Activated CD8-positive, alpha-beta memory T cell treated with anti-CD3 and anti-CD28 coated beads, Interleukin-2, amount 10 ng/mL, durations not matched to agents 7 days and 5 days (primary cell): Measurements from ENCODE around the gene RBM19. TPM values are rescaled to one million over a fixed set of nuclear protein-coding genes. Genes with fewer than 3 reads are reported as not detected.

ENCODE experiments used
- ATAC-seq: fragments of 150-1000 bp; cut with Tn5 transposase; one replicate; pipeline ENCODE4 v1.10.0; 2021; ENCODE audit warnings: moderate library complexity
- CTCF ChIA-PET: fragments of 350-600 bp; sonication (Branson Sonifier 250); formaldehyde crosslinking; loops from one replicate; lab custom pipeline; 2021; ENCODE audit warnings: antibody characterized with exemption; lab: Charles Lee
- DNase-seq: peaks from one replicate; pipeline ENCODE4 v3.0.0-alpha.2; 2020
- H3K27ac Mint-ChIP-seq: one replicate; pipeline ENCODE4 v1.8.0; 2021; ENCODE audit warnings: mild to moderate bottlenecking, mixed read lengths
- H3K27me3 Mint-ChIP-seq: one replicate; pipeline ENCODE4 v1.8.0; 2021; ENCODE audit warnings: mixed read lengths
- H3K36me3 Mint-ChIP-seq: one replicate; pipeline ENCODE4 v1.8.0; 2021; ENCODE audit warnings: mild to moderate bottlenecking, mixed read lengths
- H3K4me1 Mint-ChIP-seq: one replicate; pipeline ENCODE4 v1.8.0; 2021; ENCODE audit warnings: mixed read lengths
- H3K4me3 Mint-ChIP-seq: one replicate; pipeline ENCODE4 v1.8.0; 2021; ENCODE audit warnings: mild to moderate bottlenecking, moderate library complexity, mixed read lengths
- H3K9me3 Mint-ChIP-seq: one replicate; pipeline ENCODE4 v1.8.0; 2022; ENCODE audit warnings: low read depth, mixed read lengths
- total RNA-seq, 2 experiments: library from RNA; stranded (reverse); gene quantifications; one replicate each; pipeline ENCODE4 v1.2.3, GENCODE V29; 2021

Gene RBM19
- total RNA-seq, 2 experiments from 2014 or later = 39.8 to 55.7 TPM

- ATAC-seq = peak; percentile 62
- CTCF ChIA-PET = interaction anchor here (1.1 to 1.4 kb wide), 2 partner anchors 24 to 49 kb away, joined by 3 read pairs; no protein-coding TSS in a partner anchor
- Mint-ChIP-seq H3K36me3 (no peaks in the 10 kb centered on the region), H3K27ac (no peak overlapping the region), H3K27me3 (no peaks in the 10 kb centered on the region), H3K9me3 (no peaks in the 10 kb centered on the region), H3K4me3 (peak overlapping the region; percentile 10), H3K4me1 (peaks cover 24% of the 10 kb centered on the region)
- DNase-seq = peak; percentile 61
Measured at GRCh38 chr12:113862590-113863454, 103.3 kb downstream of the RBM19 start.

GRCh38 chr12:113861708-113862312 lies 104.3 kb downstream of the RBM19 start:
- H3K9me3 Mint-ChIP-seq = no peaks in the 10 kb centered on the region
- H3K36me3 Mint-ChIP-seq = no peaks in the 10 kb centered on the region
- no peak for DNase-seq
- no peak overlapping the region for H3K27ac Mint-ChIP-seq
- no peaks in the 10 kb centered on the region for H3K27me3 Mint-ChIP-seq
- H3K4me1 Mint-ChIP-seq = peaks cover 24% of the 10 kb centered on the region
- ATAC-seq = no peak
- CTCF ChIA-PET = interaction anchor here (1.1 to 1.4 kb wide), 2 partner anchors 23 to 50 kb away, joined by 3 read pairs; no protein-coding TSS in a partner anchor
- H3K4me3 Mint-ChIP-seq = no peak overlapping the region

GRCh38 chr12:113860950-113861349 lies 105.2 kb downstream of the RBM19 start:
- DNase-seq (no peak), ATAC-seq (no peak)
- Mint-ChIP-seq H3K9me3 (no peaks in the 10 kb centered on the region), H3K36me3 (no peaks in the 10 kb centered on the region), H3K4me1 (peaks cover 24% of the 10 kb centered on the region), H3K4me3 (no peak overlapping the region), H3K27me3 (no peaks in the 10 kb centered on the region), H3K27ac (no peak overlapping the region)
- CTCF ChIA-PET = no interaction called here

GRCh38 chr12:113860059-113860820 lies 105.9 kb downstream of the RBM19 start:
- CTCF ChIA-PET = no interaction called here
- Mint-ChIP-seq H3K4me3 (no peak overlapping the region), H3K36me3 (no peaks in the 10 kb centered on the region), H3K9me3 (no peaks in the 10 kb centered on the region), H3K4me1 (peaks cover 24% of the 10 kb centered on the region), H3K27me3 (no peaks in the 10 kb centered on the region), H3K27ac (no peak overlapping the region)
- ATAC-seq (no peak), DNase-seq (no peak)

- H3K27ac Mint-ChIP-seq = no peak overlapping the region
- peaks cover 24% of the 10 kb centered on the region for H3K4me1 Mint-ChIP-seq
- no peaks in the 10 kb centered on the region for H3K9me3 Mint-ChIP-seq
- CTCF ChIA-PET = no interaction called here
- no peaks in the 10 kb centered on the region for H3K36me3 Mint-ChIP-seq
- DNase-seq = no peak
- H3K4me3 Mint-ChIP-seq = no peak overlapping the region
- H3K27me3 Mint-ChIP-seq = no peaks in the 10 kb centered on the region
- ATAC-seq = no peak
Measured at GRCh38 chr12:113858841-113859386, 107.2 kb downstream of the RBM19 start.

- no peaks in the 10 kb centered on the region for H3K36me3 Mint-ChIP-seq
- DNase-seq = no peak
- H3K27me3 Mint-ChIP-seq = no peaks in the 10 kb centered on the region
- no peak for ATAC-seq
- CTCF ChIA-PET = no interaction called here
- H3K9me3 Mint-ChIP-seq = no peaks in the 10 kb centered on the region
- peaks cover 9% of the 10 kb centered on the region for H3K4me1 Mint-ChIP-seq
- H3K27ac Mint-ChIP-seq = no peak overlapping the region
- H3K4me3 Mint-ChIP-seq = no peak overlapping the region
Measured at GRCh38 chr12:113857371-113857770, 108.8 kb downstream of the RBM19 start.

GRCh38 chr12:113855998-113856397 lies 110.1 kb downstream of the RBM19 start:
- H3K4me1 Mint-ChIP-seq = no peaks in the 10 kb centered on the region

GRCh38 chr12:113854385-113855142 lies 111.6 kb downstream of the RBM19 start:
- Mint-ChIP-seq H3K4me3 (no peak overlapping the region), H3K36me3 (no peaks in the 10 kb centered on the region), H3K4me1 (no peaks in the 10 kb centered on the region), H3K9me3 (no peaks in the 10 kb centered on the region), H3K27ac (no peak overlapping the region), H3K27me3 (no peaks in the 10 kb centered on the region)
- CTCF ChIA-PET = no interaction called here
- ATAC-seq (no peak), DNase-seq (no peak)

More at GRCh38 chr12:113855998-113856397, 110.1 kb downstream of the RBM19 start:
- H3K27me3 Mint-ChIP-seq = no peaks in the 10 kb centered on the region
- DNase-seq = no peak
- H3K9me3 Mint-ChIP-seq = no peaks in the 10 kb centered on the region
- no peak overlapping the region for H3K27ac Mint-ChIP-seq
- no peak for ATAC-seq
- CTCF ChIA-PET = no interaction called here
- H3K4me3 Mint-ChIP-seq = no peak overlapping the region
- no peaks in the 10 kb centered on the region for H3K36me3 Mint-ChIP-seq

- H3K27me3 Mint-ChIP-seq = no peaks in the 10 kb centered on the region
- no peak overlapping the region for H3K27ac Mint-ChIP-seq
- H3K4me1 Mint-ChIP-seq = no peaks in the 10 kb centered on the region
- H3K36me3 Mint-ChIP-seq = no peaks in the 10 kb centered on the region
- CTCF ChIA-PET = no interaction called here
- no peak overlapping the region for H3K4me3 Mint-ChIP-seq
- no peak for ATAC-seq
- no peaks in the 10 kb centered on the region for H3K9me3 Mint-ChIP-seq
- DNase-seq = no peak
Measured at GRCh38 chr12:113853491-113853890, 112.6 kb downstream of the RBM19 start.

- CTCF ChIA-PET = no interaction called here
- H3K9me3 Mint-ChIP-seq = no peaks in the 10 kb centered on the region
- H3K27ac Mint-ChIP-seq = no peak overlapping the region
Measured at GRCh38 chr12:113852695-113853490, 113.2 kb downstream of the RBM19 start.

GRCh38 chr12:113852264-113852663 lies 113.9 kb downstream of the RBM19 start:
- no peaks in the 10 kb centered on the region for H3K4me1 Mint-ChIP-seq
- H3K4me3 Mint-ChIP-seq = no peak overlapping the region
- H3K27me3 Mint-ChIP-seq = no peaks in the 10 kb centered on the region
- CTCF ChIA-PET = no interaction called here
- ATAC-seq (no peak), DNase-seq (no peak)
- H3K36me3 Mint-ChIP-seq = no peaks in the 10 kb centered on the region
- H3K9me3 Mint-ChIP-seq = no peaks in the 10 kb centered on the region
- H3K27ac Mint-ChIP-seq = no peak overlapping the region

More at GRCh38 chr12:113852695-113853490, 113.2 kb downstream of the RBM19 start:
- ATAC-seq (no peak), DNase-seq (no peak)
- H3K4me1 Mint-ChIP-seq = no peaks in the 10 kb centered on the region
- no peaks in the 10 kb centered on the region for H3K36me3 Mint-ChIP-seq
- H3K27me3 Mint-ChIP-seq = no peaks in the 10 kb centered on the region
- no peak overlapping the region for H3K4me3 Mint-ChIP-seq
